Gastrocnemius medialis (tissue), 4 donors: ENCODE data around the gene VARS1.

Experiments
- CTCF ChIP-seq, 5 experiments: fragments of 450-650 bp in 3 of 5; fragments of 200-600 bp in 2 of 5; sonication (generic) in 2 of 5; IDR thresholded peaks in 4 of 5; conservative IDR thresholded peaks in 1 of 5; 1 replicate in 4 of 5; 2 replicates in 1 of 5; pipeline ENCODE4 v1.5.1; 2016 to 2019; ENCODE audit warnings: antibody characterized with exemption in 5 of 5, mild to moderate bottlenecking in 3 of 5, moderate library complexity in 3 of 5
- POLR2A ChIP-seq, 2 donors: fragments of 450-650 bp; IDR thresholded peaks; one replicate each; pipeline ENCODE4 v1.6.1; 2017; ENCODE audit warnings: antibody characterized with exemption in 2 of 2, mild to moderate bottlenecking in 2 of 2, moderate library complexity in 2 of 2

- peak in 1 of 2 donors; percentile 61 for TF ChIP-seq POLR2A (IDR thresholded peaks at IDR 0.05)
- no peak for TF ChIP-seq CTCF (IDR thresholded peaks at IDR 0.05 in 4 of 5, conservative IDR thresholded peaks at IDR 0.05 in 1 of 5)
These were observed 25.9 kb upstream of the VARS1 start for GRCh38 chr6:31821301-31822035.
